Fibroblast of the conjunctiva (primary cell): Measurements from ENCODE around the gene PDE4D.
A peak's percentile ranks its signal among the peaks of the same experiment; 100 is the strongest.
"Not testable (repeated sequence)": the region's sequence is repeated elsewhere in the genome, so short reads cannot be mapped to it uniquely, and the experiment has no call there.

Experiments used
- DNase-seq: peaks from one replicate; pipeline ENCODE4 v3.0.0-alpha.2; 2010; ENCODE audit warnings: low read depth

Gene PDE4D

GRCh38 chr5:59582746-59583145, 310.8 kb downstream of the PDE4D start:
- no peak for DNase-seq

DNA sequence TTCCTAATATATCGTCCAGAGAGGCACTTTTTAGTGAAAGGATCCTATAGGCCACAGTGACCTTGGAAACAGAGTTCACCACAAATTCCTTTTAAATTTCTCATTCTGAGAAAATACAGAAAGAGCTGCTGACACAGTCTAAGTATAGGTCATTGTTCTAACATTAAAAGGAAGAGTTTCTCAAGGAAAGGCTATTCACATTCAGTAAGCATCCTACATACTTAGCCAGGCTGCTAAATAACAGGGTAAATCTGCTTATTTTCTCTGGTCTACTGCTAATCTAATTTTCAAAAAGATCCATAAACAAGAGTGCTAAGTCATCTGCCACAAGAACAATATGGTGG, 313.7 kb downstream of the PDE4D start:
- DNase-seq: no peak

- DNase-seq: no peak
Observed at GRCh38 chr5:59579101-59579823, 314.3 kb downstream of the PDE4D start.

GRCh38 chr5:59577485-59577884, 316.0 kb downstream of the PDE4D start:
- no peak for DNase-seq

- no peak for DNase-seq
Observed at GRCh38 chr5:59575648-59576445, 317.7 kb downstream of the PDE4D start.

GRCh38 chr5:59573509-59573908, 320.0 kb downstream of the PDE4D start:
- DNase-seq: not testable (repeated sequence)

GRCh38 chr5:59571067-59571466, 322.5 kb downstream of the PDE4D start:
- DNase-seq: no peak

- no peak for DNase-seq
Observed at GRCh38 chr5:59569608-59570334, 323.8 kb downstream of the PDE4D start.

DNA sequence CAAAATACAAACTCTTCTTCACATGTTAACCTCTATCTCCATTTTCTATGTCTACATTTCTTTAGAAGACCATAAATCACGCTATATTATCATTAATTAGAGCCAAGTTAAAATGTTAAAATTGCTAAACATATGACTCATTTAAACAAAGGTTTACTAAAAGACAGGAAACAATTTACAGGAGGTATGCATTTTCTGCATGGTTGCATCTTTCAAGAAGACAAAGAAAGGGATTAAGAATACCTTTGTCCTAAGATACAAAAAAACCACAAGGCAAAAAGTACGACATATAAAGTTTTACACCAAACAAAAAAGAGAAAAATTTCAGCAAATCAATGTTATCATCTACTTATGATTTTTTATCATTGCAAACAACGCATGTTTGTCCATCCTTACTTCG, 324.4 kb downstream of the PDE4D start:
- DNase-seq: no peak

- DNase-seq: no peak
Observed at GRCh38 chr5:59568161-59568560, 325.4 kb downstream of the PDE4D start.

DNA sequence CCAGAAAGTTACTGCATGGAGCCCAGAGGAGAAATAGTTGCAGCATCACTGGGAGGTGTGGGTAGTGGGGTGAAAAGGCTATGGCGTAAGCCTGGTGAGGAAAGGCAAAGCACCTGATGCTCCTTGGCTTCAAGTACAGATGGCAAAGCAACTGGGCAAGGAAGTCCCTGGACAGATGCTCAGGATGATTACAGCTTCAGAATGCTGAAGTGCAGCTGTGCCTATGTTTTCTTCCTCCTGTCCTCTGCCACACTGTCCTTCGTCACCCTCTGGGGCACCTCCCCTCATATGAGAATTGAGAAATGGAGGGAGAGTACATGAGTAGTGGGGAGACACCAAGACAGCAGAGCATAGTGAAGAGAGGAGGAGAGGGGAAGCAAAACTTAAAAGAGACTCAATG, 328.0 kb downstream of the PDE4D start:
- no peak for DNase-seq

DNA sequence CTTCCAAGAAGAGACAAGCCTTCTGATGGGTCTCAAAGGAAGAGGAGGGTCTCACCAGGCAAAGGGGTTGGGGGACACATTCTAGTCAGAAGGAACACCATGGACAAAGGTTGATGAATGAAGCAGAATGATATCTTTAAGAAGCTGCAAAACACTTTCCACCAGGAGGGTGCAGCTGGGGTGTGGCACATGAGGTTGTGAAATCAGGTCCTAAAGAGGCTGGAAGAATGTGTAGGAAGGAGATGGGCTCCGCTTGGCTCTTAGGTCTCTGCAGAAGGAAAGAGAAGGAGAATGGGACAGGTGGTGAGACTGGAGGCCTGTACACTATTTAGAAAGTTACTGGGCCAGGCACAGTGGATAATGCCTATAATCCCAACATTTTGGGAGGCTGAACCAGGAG, 328.6 kb downstream of the PDE4D start:
- DNase-seq: no peak

- peak; percentile 17 for DNase-seq
Observed at GRCh38 chr5:59562756-59563389, 330.7 kb downstream of the PDE4D start.

DNA sequence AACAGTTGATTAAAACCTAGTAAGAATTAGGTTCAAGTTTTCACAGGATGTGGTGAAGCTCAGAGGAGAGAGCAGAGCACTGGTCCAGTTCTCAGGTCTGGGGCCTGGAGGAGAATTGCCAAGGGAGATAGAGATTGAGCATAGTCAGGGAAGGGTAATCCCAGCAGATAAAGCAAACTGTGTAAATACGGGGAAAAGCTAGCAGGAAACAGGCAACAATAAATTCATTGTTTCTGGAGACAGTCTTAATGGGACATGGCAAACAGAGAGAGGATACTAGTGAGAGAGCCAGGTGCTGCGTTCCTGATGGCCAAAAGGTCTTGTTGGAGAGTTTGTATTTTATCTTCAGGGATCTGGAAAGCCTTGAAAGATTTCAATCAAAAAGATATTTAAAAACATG, 333.0 kb downstream of the PDE4D start:
- no peak for DNase-seq

GRCh38 chr5:59559847-59560246, 333.7 kb downstream of the PDE4D start:
- peak; percentile 9 for DNase-seq

DNA sequence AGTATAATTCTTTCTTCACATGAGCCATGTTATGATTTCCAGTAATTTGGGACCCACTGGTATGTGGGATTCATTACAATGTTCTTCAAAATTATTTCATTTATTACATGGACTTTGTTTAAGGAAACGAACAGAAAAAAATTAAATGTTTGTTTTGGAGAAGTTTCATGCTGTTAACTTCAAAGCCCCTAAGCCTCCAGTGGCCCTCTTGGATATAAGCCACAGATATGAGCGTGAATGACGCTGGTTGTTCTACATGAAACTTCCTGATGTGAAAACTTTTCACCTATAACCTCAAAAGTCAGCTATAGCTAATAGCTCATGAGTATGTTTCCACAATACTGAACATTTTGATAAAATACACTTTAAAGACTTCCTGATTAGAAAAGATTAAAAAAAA, 334.2 kb downstream of the PDE4D start:
- DNase-seq: no peak

GRCh38 chr5:59558501-59558900, 335.0 kb downstream of the PDE4D start:
- no peak for DNase-seq

- DNase-seq: no peak
Observed at GRCh38 chr5:59557572-59557971, 336.0 kb downstream of the PDE4D start.

DNA sequence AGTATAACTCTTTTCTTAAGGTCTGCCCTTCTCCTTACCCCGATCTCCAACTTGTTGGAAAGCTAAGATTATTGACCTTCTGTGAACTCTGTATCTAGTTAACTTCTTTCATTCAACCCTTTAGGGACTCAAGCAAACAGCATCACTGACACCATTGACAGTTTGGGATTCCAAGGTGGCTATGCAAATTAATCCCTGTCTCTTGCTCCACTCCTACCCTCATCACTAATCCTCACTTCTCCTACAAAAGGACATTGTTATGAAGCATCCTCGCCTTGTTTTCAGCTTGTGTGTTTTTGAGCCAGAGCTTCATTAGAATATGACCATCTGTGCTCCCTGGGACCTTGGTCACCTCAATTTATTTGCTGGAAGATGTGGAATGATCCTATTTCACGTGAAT, 337.9 kb downstream of the PDE4D start:
- DNase-seq: no peak

DNA sequence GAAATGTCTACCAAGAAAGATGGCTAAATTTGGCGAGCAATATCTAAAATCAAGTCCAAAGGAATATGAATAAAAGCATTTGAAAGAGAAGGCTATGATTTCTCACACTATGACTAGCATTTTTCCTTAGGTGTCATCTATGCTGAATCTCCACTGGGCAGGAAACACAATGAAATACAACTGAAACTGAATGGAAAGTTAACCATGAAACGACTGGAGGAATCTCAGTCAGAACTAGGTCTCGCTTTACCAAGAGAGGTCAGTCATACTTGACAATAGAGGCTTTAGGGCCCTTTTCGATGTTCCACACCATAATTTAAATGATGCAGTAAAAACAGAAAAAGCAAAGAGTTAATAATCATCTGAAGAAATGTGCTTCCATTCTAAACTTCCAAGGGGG, 339.0 kb downstream of the PDE4D start:
- no peak for DNase-seq

GRCh38 chr5:59553992-59554391, 339.5 kb downstream of the PDE4D start:
- DNase-seq: no peak

DNA sequence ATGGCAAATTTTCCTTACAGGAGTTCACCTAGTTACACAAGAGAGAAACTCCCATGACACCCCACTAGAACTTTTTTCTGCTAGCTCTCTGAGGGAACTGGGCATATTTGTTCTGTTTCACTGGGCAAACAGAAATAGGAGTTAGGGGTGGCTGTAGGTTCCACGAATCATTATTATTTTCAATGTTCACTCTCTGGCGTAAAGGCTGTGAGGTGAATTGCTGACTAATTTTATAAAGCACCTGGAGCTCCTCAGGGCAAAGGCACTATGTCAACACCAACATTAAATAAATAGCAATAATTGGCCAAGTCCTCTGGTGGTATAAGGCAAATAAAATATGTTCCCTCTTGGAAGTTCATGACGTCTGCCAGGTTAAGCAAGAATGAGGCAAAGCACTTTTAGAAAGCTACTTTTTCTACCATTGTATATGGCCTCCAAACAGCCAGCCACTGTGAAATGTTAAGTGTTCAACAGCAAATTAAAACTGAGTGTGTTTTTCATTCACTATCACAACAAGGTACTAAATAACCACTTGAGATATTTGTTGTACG, 344.6 kb downstream of the PDE4D start:
- no peak for DNase-seq
